Measurements from ENCODE around the gene MYL5.
"Not testable (repeated sequence)": the region's sequence is repeated elsewhere in the genome, so short reads cannot be mapped to it uniquely, and the experiment has no call there.

The MYL5 gene

DNA sequence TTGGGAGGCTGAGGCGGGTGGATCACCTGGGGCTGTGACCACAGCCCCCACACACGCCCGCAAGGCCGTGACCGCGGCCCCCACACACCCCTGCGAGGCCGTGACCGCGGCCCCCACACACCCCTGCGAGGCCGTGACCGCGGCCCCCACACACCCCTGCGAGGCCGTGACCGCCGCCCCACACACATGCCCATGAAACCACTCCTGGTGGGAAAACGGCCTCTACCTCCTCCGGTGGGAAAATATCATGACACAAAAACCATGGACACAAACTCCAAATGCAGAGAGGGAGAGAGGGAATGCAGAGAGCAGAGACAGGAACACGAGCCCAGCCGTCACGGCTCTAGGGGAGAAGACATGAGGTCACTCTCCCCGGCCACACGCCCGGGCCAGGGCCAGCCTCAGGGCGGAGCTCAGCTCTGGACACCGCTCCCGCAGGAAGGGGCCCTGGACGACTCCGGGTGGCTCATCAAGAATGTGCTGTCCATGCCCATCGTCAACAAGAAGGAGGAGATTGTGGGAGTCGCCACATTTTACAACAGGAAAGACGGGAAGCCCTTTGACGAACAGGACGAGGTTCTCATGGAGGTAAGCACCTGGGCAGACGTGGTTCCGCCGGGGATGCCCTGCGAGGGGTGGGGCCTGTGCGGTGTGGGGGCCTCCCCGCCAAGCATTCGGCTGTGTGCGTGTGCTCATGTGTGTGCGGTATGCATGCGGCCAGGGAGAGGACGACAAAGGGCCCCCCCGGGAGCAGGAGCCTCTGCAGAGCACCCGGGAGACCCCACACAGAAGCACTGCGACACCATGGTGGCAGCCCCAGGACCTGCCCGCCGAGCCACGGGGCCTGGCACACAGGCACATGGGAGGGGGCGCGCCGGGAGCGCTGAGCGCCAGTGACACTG, 17.7 kb upstream of the MYL5 start:
- no peak for DNase-seq (ENCODE audit: low read depth in 4 of 4, low spot score in 1 of 4)

GRCh38 chr4:657338-657833, 17.0 kb upstream of the MYL5 start:
- no peak for DNase-seq (ENCODE audit: low read depth in 4 of 4, low spot score in 1 of 4)

DNA sequence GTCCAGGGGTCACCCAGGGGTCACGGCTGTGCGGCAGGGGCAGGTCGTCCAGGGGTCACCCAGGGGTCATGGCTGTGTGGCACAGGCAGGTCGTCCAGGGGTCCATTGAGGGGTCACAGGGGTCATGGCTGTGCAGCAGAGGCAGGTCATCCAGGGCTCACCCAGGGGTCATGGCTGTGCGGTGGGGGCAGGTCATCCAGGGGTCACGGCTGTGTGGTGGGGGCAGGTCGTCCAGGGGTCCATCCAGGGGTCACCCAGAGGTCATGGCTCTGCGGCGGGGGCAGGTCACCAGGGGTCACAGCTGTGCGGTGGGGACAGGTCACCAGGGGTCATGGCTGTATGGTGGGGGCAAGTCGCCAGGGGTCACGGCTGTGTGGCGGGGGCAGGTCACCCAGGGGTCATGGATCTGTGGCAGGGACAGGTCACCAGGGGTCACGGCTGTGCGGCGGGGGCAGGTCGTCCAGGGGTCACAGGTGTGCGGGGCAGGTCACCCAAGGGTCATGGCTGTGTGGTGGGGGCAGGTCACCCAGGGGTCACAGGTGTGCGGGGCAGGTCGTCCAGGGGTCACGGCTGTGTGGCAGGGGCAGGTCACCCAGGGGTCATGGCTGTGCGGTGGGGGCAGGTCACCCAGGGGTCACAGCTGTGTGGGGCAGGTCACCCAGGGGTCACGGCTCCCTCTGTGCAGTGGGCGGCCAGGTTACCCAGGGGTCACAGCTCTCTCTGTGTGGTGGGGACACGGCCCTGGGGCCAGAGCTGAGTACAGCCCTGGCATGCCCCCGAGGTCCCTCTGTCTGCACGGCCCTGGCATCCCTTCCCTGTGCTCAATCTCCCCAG, 16.3 kb upstream of the MYL5 start:
- no peak for DNase-seq (ENCODE audit: low read depth in 4 of 4, low spot score in 1 of 4)

DNA sequence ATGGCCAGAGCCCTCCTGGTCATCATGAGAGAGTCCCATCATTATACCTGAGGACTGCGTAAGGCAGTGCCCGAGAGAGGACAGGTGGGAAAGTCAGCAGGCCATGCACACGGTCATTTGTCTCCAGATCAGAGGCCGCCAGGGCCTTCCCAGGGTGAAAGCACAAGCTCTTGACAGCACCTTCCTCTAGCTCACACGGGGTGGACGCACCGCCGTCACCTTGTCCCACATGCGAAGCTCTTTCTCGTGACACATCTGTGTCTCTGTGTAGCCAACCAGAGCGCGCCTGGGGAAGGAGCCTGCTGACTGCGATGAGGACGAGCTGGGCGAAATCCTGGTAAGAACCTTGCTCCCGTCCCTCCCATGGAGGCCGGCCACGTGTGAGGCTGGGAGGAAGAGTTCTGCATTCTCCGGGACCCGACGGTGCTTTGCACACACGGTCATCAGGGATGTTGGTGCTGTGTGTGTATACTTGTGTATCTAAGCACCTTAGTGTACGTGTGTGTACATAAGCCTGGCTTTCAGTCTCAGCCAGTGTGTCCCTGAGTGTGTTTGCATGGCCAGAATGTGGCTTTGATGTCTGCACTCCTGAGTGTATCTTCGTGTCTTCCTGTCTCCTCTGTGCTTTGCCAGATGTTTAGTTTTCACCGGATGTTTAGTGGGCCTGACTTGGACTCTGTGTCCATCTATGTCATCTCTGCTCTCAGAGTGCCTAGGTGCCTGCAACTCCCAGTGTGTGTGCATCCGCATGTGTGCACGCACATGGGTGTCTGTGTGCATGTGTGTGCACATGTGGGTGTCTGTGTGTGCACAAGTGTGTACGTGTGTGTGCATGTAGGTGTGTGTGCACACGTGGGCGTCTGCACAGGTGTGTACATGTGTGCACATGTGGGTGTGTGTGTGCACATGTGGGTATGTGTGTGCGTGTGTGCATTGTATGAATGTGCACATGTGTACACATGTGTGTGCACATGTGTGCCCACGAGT, 15.4 kb upstream of the MYL5 start:
- no peak for DNase-seq (ENCODE audit: low read depth in 4 of 4, low spot score in 1 of 4)

- no peak for DNase-seq (ENCODE audit: low read depth in 4 of 4, low spot score in 1 of 4)
Observed at GRCh38 chr4:659851-660250, 14.5 kb upstream of the MYL5 start.

GRCh38 chr4:660401-660800, 13.9 kb upstream of the MYL5 start:
- no peak for DNase-seq (ENCODE audit: low read depth in 4 of 4, low spot score in 1 of 4)

DNA sequence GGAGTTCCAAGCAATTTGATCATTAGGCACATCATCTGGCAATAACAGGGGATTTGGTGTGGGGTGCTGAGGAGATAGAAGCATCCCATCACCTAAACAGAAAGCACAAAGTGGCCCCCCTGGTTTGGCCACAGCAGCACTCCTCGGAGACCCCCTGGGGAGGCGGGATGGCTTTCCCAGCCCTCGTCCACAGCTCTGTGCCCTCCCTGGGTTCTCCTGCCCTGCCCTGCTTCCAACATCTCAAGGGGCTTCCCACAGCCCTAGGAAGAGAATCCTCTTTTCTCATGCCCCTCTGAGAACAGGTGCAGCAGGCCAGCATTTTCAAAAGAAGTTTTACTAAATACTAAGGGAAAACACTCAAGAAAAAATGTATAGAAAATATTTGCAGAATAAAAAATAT, 13.1 kb upstream of the MYL5 start:
- no peak for DNase-seq (ENCODE audit: low read depth in 4 of 4, low spot score in 1 of 4)

- DNase-seq (ENCODE audit: low read depth in 4 of 4, low spot score in 1 of 4), result no peak
Observed at GRCh38 chr4:661881-662761, 12.2 kb upstream of the MYL5 start.

DNA sequence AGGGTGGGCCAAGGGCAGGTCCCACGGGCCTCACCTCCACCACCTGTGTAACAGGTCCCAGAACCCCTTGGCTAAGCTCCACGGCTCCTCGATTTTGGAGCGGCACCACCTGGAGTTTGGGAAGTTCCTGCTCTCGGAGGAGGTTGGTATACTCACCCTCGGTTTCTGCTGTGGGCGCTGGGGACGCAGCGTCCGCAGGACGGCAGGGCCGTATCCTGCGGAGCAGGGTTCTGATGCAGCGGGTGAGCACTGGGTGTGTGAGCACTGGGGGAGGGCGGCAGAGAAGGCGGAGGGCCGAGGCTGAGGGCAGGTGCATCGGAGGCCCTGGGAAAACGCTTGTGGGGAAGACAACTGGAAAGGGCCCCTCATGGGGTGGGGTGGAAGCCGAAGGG, 11.3 kb upstream of the MYL5 start:
- DNase-seq (ENCODE audit: low read depth in 4 of 4, low spot score in 1 of 4), result no peak

DNA sequence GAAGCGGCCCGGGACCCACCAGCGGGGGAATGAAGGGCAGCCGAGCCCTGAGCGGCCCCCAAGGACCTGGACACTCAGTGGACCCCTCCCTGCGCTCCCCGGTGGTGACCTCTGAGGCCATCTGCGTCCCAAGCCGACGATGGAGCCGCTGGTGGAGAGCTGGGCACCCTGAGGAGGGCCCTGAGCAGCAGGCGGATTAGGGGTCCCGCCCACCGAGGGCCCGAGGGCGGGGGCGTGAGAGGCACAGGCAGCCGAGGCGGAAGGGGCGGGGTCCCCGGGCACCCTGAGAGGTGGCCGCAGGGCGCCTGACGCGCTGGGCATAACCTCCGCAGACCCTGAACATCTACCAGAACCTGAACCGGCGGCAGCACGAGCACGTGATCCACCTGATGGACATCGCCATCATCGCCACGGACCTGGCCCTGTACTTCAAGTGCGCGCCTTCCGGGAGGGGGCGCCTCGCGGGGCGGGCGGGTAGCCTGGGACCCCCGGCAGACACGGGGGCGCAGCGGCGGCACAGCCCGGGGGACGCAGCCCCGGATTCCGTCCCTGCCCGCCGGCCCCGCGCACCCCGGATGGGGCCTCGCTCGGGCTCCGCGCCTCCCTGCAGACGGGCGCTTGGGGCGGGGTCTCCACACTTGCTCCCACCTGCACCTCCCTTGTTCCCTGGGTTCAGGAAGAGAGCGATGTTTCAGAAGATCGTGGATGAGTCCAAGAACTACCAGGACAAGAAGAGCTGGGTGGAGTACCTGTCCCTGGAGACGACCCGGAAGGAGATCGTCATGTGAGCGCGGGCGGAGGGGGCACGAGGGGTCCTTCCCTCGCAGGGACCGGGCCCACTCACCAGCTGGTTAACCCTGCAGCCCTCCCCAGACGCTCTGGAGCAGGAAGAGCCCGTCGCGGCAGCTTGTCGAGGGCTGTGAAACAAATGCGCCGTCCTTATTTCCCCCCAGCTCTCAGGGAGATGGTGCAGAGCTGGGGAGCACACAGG, 10.6 kb upstream of the MYL5 start:
- peak; percentile 38 to 75 (median 60) for DNase-seq (ENCODE audit: low read depth in 4 of 4, low spot score in 1 of 4)

DNA sequence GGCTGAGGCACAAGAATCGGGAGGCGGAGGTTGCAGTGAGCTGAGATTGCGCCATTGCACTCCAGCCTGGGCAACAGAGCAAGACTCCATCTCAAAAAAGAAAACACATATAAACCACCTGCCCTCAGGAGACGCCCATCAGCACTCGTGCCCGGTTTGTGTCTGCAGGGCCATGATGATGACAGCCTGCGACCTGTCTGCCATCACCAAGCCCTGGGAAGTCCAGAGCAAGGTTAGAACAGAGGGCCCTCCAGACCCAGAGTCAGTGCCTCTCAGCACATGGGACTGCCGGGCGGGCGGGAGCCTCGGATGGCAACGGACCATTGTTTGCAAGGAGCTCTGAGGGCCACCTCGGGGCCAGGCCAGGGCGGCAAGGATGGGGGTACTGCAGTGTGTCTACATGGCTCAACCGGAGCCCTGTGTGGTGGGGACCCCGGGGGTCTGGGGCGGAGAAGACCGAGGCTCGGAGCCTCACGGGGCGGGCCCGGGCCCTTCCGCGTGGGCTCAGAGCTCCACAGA, 9.6 kb upstream of the MYL5 start:
- no peak for DNase-seq (ENCODE audit: low read depth in 4 of 4, low spot score in 1 of 4)

DNA sequence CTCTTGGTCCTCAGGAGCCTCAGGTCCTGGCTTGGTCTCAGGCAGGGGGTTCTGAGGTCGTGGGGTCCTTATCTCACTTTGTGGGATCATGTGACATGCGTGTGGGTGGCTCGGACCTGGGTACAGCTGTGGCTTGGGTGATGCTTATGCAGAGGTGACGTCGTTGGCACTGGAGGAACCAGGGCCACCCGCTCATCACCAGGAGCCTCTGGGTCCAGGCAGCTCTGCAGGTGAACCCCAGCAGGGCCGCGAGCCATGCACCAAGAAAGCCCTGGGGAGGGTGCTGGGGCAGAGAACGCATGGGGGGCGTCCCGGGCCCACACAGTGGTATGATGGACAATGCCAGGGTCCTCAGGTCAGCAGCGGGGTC, 9.0 kb upstream of the MYL5 start:
- DNase-seq (ENCODE audit: low read depth in 4 of 4, low spot score in 1 of 4), result no peak

GRCh38 chr4:665751-666435, 8.4 kb upstream of the MYL5 start:
- no peak for DNase-seq (ENCODE audit: low read depth in 4 of 4, low spot score in 1 of 4)

DNA sequence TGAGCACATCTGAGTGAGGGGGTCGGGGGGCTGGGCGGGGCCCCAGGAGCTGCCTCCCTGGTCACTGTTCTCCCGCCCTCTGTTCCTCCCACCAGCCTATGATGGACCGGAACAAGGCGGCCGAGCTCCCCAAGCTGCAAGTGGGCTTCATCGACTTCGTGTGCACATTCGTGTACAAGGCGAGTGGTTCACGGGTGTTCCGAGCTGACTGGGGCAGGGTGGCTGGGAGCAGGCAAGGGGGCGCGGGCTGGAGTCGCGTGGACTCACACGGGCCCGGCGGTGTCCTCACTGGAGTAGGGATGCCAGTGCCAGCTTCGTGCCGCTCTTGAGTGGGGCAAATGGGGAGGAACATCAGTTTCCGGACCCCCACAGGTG, 7.9 kb upstream of the MYL5 start:
- DNase-seq (ENCODE audit: low read depth in 4 of 4, low spot score in 1 of 4), result no peak

- no peak for DNase-seq (ENCODE audit: low read depth in 4 of 4, low spot score in 1 of 4)
Observed at GRCh38 chr4:666822-667544, 7.4 kb upstream of the MYL5 start.

GRCh38 chr4:667545-667925, 6.8 kb upstream of the MYL5 start:
- DNase-seq (ENCODE audit: low read depth in 4 of 4, low spot score in 1 of 4), result no peak

DNA sequence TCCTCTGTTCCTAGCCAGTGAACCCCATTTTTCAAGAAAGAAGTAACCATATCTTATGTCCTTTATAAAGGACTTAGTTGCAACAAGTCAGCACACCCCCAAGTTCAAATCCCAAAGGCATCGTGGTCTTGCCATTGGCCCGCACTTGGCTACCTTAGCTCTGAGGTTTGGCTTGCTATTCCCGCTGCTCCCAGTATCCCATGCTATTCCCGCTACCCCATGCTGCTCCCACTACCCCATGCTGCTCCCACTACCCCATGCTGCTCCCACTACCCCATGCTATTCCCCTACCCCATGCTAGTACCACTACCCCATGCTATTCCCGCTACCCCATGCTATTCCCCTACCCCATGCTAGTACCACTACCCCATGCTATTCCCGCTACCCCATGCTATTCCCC, 6.1 kb upstream of the MYL5 start:
- DNase-seq (ENCODE audit: low read depth in 4 of 4, low spot score in 1 of 4), result not testable (repeated sequence)

Data from stimulated activated CD4-positive, alpha-beta T cell treated with anti-CD3 and anti-CD28 coated beads, Interleukin-1b, Interleukin-23, amount 100 ng/mL, for 24 hours (primary cell).